WTC11 (cell line): ENCODE data around the gene SLC24A3. TPM values are rescaled to one million over a fixed set of nuclear protein-coding genes. Genes with fewer than 3 reads are reported as not detected.

Experiments used
- ATAC-seq: fragments of 200-7000 bp; cut with Tn5 transposase; 2 replicates; pipeline ENCODE4 v1.10.0; 2021; ENCODE audit warnings: mild to moderate bottlenecking, moderate library complexity
- CTCF ChIA-PET: fragments of 300-600 bp; sonication (Branson Sonifier 250); formaldehyde crosslinking; loops from one replicate; lab custom pipeline; 2021; ENCODE audit warnings: antibody characterized with exemption; lab: Charles Lee
- POLR2A ChIA-PET: fragments of 350-600 bp; sonication (Branson Sonifier 250); formaldehyde crosslinking; loops from one replicate; lab custom pipeline; 2021; ENCODE audit warnings: antibody characterized with exemption; lab: Charles Lee
- DNase-seq: peaks from one replicate; pipeline ENCODE4 v3.0.0; 2021; ENCODE audit warnings: low spot score
- H3K27ac Mint-ChIP-seq: 2 replicates; pipeline ENCODE4 v1.8.0; 2021; ENCODE audit warnings: mixed read lengths
- H3K27me3 Mint-ChIP-seq: 2 replicates; pipeline ENCODE4 v1.8.0; 2021; ENCODE audit warnings: low read depth, mild to moderate bottlenecking, moderate library complexity, mixed read lengths
- H3K36me3 Mint-ChIP-seq: 2 replicates; pipeline ENCODE4 v1.8.0; 2021; ENCODE audit warnings: mixed read lengths
- H3K4me1 Mint-ChIP-seq: 2 replicates; pipeline ENCODE4 v1.8.0; 2022; ENCODE audit warnings: mixed read lengths
- H3K4me3 Mint-ChIP-seq: 2 replicates; pipeline ENCODE4 v1.8.0; 2021; ENCODE audit warnings: mild to moderate bottlenecking, moderate library complexity, mixed read lengths
- H3K9me3 Mint-ChIP-seq: 2 replicates; pipeline ENCODE4 v1.8.0; 2021; ENCODE audit warnings: mixed read lengths
- ATF2 ChIP-seq: sonication (generic); formaldehyde crosslinking; IDR thresholded peaks from 2 replicates; pipeline ENCODE4 v1.8.1; 2022; ENCODE audit warnings: low read depth, missing genetic modification reagents, borderline replicate concordance
- CREB1 ChIP-seq: sonication (generic); formaldehyde crosslinking; IDR thresholded peaks from 2 replicates; pipeline ENCODE4 v1.8.0; 2023; ENCODE audit warnings: mild to moderate bottlenecking, missing genetic modification reagents
- CREM ChIP-seq: sonication (generic); formaldehyde crosslinking; IDR thresholded peaks from 2 replicates; pipeline ENCODE4 v1.8.1; 2022; ENCODE audit warnings: mild to moderate bottlenecking, missing genetic modification reagents, moderate library complexity
- E2F5 ChIP-seq: sonication (generic); formaldehyde crosslinking; IDR thresholded peaks from 2 replicates; pipeline ENCODE4 v1.8.1; 2022; ENCODE audit warnings: mild to moderate bottlenecking, moderate library complexity, missing genetic modification reagents
- ELF4 ChIP-seq: sonication (generic); formaldehyde crosslinking; IDR thresholded peaks from 2 replicates; pipeline ENCODE4 v1.8.1; 2022; ENCODE audit warnings: low read depth, mild to moderate bottlenecking, moderate library complexity, missing genetic modification reagents
- ERG ChIP-seq: fragments of 250-450 bp; sonication (Bioruptor Pico); IDR thresholded peaks from 2 replicates; pipeline ENCODE4 v1.8.0; 2021; ENCODE audit warnings: mild to moderate bottlenecking
- FOXJ3 ChIP-seq: sonication (generic); formaldehyde crosslinking; IDR thresholded peaks from 2 replicates; pipeline ENCODE4 v1.9.0; 2021; ENCODE audit warnings: missing genetic modification reagents, mild to moderate bottlenecking, borderline replicate concordance
- JAZF1 ChIP-seq: fragments of 250-450 bp; sonication (Bioruptor Pico); IDR thresholded peaks from 2 replicates; pipeline ENCODE4 v1.9.0; 2021; ENCODE audit warnings: moderate library complexity, mild to moderate bottlenecking, inconsistent platforms
- MAX ChIP-seq: sonication (generic); formaldehyde crosslinking; IDR thresholded peaks from 2 replicates; pipeline ENCODE4 v1.8.0; 2022; ENCODE audit warnings: mild to moderate bottlenecking, missing genetic modification reagents
- MXD4 ChIP-seq: fragments of 250-450 bp; sonication (Bioruptor Pico); IDR thresholded peaks from 2 replicates; pipeline ENCODE4 v1.8.0; 2021; ENCODE audit warnings: mild to moderate bottlenecking, moderate library complexity, borderline replicate concordance
- NFATC4 ChIP-seq: fragments of 250-450 bp; sonication (Bioruptor Pico); IDR thresholded peaks from 2 replicates; pipeline ENCODE4 v1.9.0; 2021; ENCODE audit warnings: mild to moderate bottlenecking
- NFE2L1 ChIP-seq: sonication (generic); formaldehyde crosslinking; IDR thresholded peaks from 2 replicates; pipeline ENCODE4 v1.8.1; 2023; ENCODE audit warnings: missing genetic modification reagents
- NR3C1 ChIP-seq: sonication (generic); formaldehyde crosslinking; conservative IDR thresholded peaks from 2 replicates; pipeline ENCODE4 v1.8.1; 2023; ENCODE audit warnings: low read depth, mild to moderate bottlenecking, missing genetic modification reagents
- PREB ChIP-seq: sonication (generic); formaldehyde crosslinking; IDR thresholded peaks from 2 replicates; pipeline ENCODE4 v1.8.1; 2022; ENCODE audit warnings: mild to moderate bottlenecking, missing genetic modification reagents, moderate library complexity, borderline replicate concordance
- RELA ChIP-seq: sonication (generic); formaldehyde crosslinking; IDR thresholded peaks from 2 replicates; pipeline ENCODE4 v1.8.1; 2022; ENCODE audit warnings: missing genetic modification reagents, mild to moderate bottlenecking, borderline replicate concordance
- SOX15 ChIP-seq: fragments of 250-450 bp; sonication (Bioruptor Pico); IDR thresholded peaks from 2 replicates; pipeline ENCODE4 v1.9.0; 2021; ENCODE audit warnings: mild to moderate bottlenecking
- ZNF121 ChIP-seq: sonication (generic); formaldehyde crosslinking; IDR thresholded peaks from 2 replicates; pipeline ENCODE4 v1.8.0; 2023; ENCODE audit warnings: missing genetic modification reagents
- ZNF138 ChIP-seq: sonication (generic); formaldehyde crosslinking; conservative IDR thresholded peaks from 2 replicates; pipeline ENCODE4 v1.8.1; 2022; ENCODE audit warnings: mild to moderate bottlenecking, moderate library complexity, missing genetic modification reagents
- ZNF232 ChIP-seq: sonication (generic); formaldehyde crosslinking; IDR thresholded peaks from 2 replicates; pipeline ENCODE4 v1.8.0; 2022; ENCODE audit warnings: mild to moderate bottlenecking, missing genetic modification reagents
- ZNF263 ChIP-seq: sonication (generic); formaldehyde crosslinking; IDR thresholded peaks from 2 replicates; pipeline ENCODE4 v1.8.1; 2022; ENCODE audit warnings: low read depth, mild to moderate bottlenecking, moderate library complexity, missing genetic modification reagents
- total RNA-seq: library from RNA; stranded (reverse); gene quantifications from 3 replicates; pipeline ENCODE4 v1.2.3, GENCODE V29; 2021

SLC24A3 gene
- total RNA-seq, 1 experiment from 2014 or later, result 5.7 TPM

GRCh38 chr20:19761841-19762240 is 549.4 kb downstream of the SLC24A3 start:
- POLR2A ChIA-PET, result no interaction called here

GRCh38 chr20:19764207-19764606 is 551.8 kb downstream of the SLC24A3 start:
- no peak for ATAC-seq
- POLR2A ChIA-PET, result no interaction called here

More at GRCh38 chr20:19761841-19762240, 549.4 kb downstream of the SLC24A3 start:
- Mint-ChIP-seq H3K36me3 (no peaks in the 10 kb centered on the region), H3K4me1 (peaks cover 8% of the 10 kb centered on the region), H3K27me3 (peaks cover 36% of the 10 kb centered on the region), H3K4me3 (no peak overlapping the region), H3K9me3 (no peaks in the 10 kb centered on the region), H3K27ac (no peak overlapping the region)
- CTCF ChIA-PET, result no interaction called here
- DNase-seq (no peak), ATAC-seq (no peak)
- TF ChIP-seq ZNF232 (CRISPR knock-in tag) (no peak), CREB1 (CRISPR knock-in tag) (no peak), ATF2 (no peak), ZNF138 (no peak), MAX (CRISPR knock-in tag) (no peak), ZNF121 (no peak), NR3C1 (CRISPR knock-in tag) (no peak)

More at GRCh38 chr20:19764207-19764606, 551.8 kb downstream of the SLC24A3 start:
- Mint-ChIP-seq H3K4me1 (peaks cover 10% of the 10 kb centered on the region), H3K36me3 (no peaks in the 10 kb centered on the region), H3K4me3 (no peak overlapping the region), H3K27me3 (peaks cover 24% of the 10 kb centered on the region), H3K27ac (no peak overlapping the region), H3K9me3 (no peaks in the 10 kb centered on the region)
- CTCF ChIA-PET, result interaction anchor here (0.6 kb wide), 1 partner anchor 180 kb away, joined by 5 read pairs; no protein-coding TSS in a partner anchor
- DNase-seq, result no peak
- TF ChIP-seq ELF4 (CRISPR knock-in tag), result no peak
- no peak for TF ChIP-seq SOX15 (CRISPR knock-in tag)
- no peak for TF ChIP-seq RELA (CRISPR knock-in tag)
- no peak for TF ChIP-seq ZNF263
- no peak for TF ChIP-seq ZNF121
- no peak for TF ChIP-seq NFATC4 (CRISPR knock-in tag)
- TF ChIP-seq PREB (CRISPR knock-in tag), result no peak
- no peak for TF ChIP-seq FOXJ3 (CRISPR knock-in tag)
- no peak for TF ChIP-seq NFE2L1 (CRISPR knock-in tag)
- TF ChIP-seq MXD4, result no peak
- TF ChIP-seq CREM (CRISPR knock-in tag), result no peak
- TF ChIP-seq MAX (CRISPR knock-in tag), result no peak
- TF ChIP-seq ERG (CRISPR knock-in tag), result no peak
- no peak for TF ChIP-seq E2F5 (CRISPR knock-in tag)
- TF ChIP-seq JAZF1, result no peak
